Right renal pelvis (tissue), 4 donors: ENCODE results near the gene PTPN6. TPM values are rescaled to one million over a fixed set of nuclear protein-coding genes. Genes with fewer than 3 reads are reported as not detected.
A peak's percentile ranks its signal among the peaks of the same experiment; 100 is the strongest.
"Not testable (repeated sequence)": the region's sequence is repeated elsewhere in the genome, so short reads cannot be mapped to it uniquely, and the experiment has no call there.

ENCODE experiments used
- DNase-seq, 4 donors: peaks; one replicate each; pipeline ENCODE4 v3.0.0-alpha.2; 2013; ENCODE audit warnings: low read depth in 4 of 4, low spot score in 3 of 4, missing footprints in 1 of 4
- polyA plus RNA-seq, 4 donors: library from polyadenylated mRNA; unstranded; fragments of 120-200 nt; gene quantifications; one replicate each; pipeline ENCODE4 v1.2.1, GENCODE V29; 2013; ENCODE audit not compliant: insufficient read length in 4 of 4

PTPN6 gene
- polyA plus RNA-seq = 10 to 100 TPM; 19.1 to 22.4 (median 20.9) TPM

GRCh38 chr12:6950811-6951540 lies at the start of gene PTPN6:
PTPN6 (plus strand) TSS chr12:6951356; CDS start chr12:6951513, 157 bp downstream.
- no peak for DNase-seq

- DNase-seq = no peak
These were observed 48.7 kb upstream of the PTPN6 start for GRCh38 chr12:6902448-6902847.

- DNase-seq = no peak
These were observed 47.4 kb upstream of the PTPN6 start for GRCh38 chr12:6903722-6904121.

- DNase-seq = peak; percentile 91 to 97 (median 96)
These were observed 46.6 kb upstream of the PTPN6 start, which contains the start of gene LRRC23 for GRCh38 chr12:6904280-6905276. LRRC23 (plus strand) TSS chr12:6904822; CDS start chr12:6905634, 812 bp downstream.

- no peak for DNase-seq
These were observed 45.6 kb upstream of the PTPN6 start for GRCh38 chr12:6905414-6906040.

- DNase-seq = not testable (repeated sequence)
These were observed 43.0 kb upstream of the PTPN6 start for GRCh38 chr12:6908141-6908540.

GRCh38 chr12:6909421-6910145 lies 41.6 kb upstream of the PTPN6 start:
- DNase-seq = no peak

GRCh38 chr12:6912164-6912935 lies 38.8 kb upstream of the PTPN6 start:
- no peak for DNase-seq

- DNase-seq = no peak
These were observed 36.8 kb upstream of the PTPN6 start, which contains the start of gene ENO2 for GRCh38 chr12:6914246-6914946. ENO2 (plus strand) TSS chr12:6914580; CDS start chr12:6915833, 1,253 bp downstream.

- no peak for DNase-seq
These were observed 36.0 kb upstream of the PTPN6 start for GRCh38 chr12:6914947-6915788.

GRCh38 chr12:6915789-6916285 lies 35.3 kb upstream of the PTPN6 start:
- no peak for DNase-seq

GRCh38 chr12:6916426-6917200 lies 34.5 kb upstream of the PTPN6 start:
- DNase-seq = no peak

- DNase-seq = no peak
These were observed 33.5 kb upstream of the PTPN6 start for GRCh38 chr12:6917491-6918231.

GRCh38 chr12:6919588-6919987 lies 31.6 kb upstream of the PTPN6 start:
- no peak for DNase-seq

GRCh38 chr12:6921539-6921938 lies 29.6 kb upstream of the PTPN6 start:
- DNase-seq = no peak
